HG03095 (cell line): Measurements from ENCODE around the gene GPATCH8.

Experiments used
- ATAC-seq: cut with Tn5 transposase; IDR thresholded peaks from one replicate; pipeline ENCODE4 v1.9.1; 2021; ENCODE audit warnings: moderate library complexity; ENCODE audit not compliant: unreplicated experiment

GPATCH8 gene

DNA sequence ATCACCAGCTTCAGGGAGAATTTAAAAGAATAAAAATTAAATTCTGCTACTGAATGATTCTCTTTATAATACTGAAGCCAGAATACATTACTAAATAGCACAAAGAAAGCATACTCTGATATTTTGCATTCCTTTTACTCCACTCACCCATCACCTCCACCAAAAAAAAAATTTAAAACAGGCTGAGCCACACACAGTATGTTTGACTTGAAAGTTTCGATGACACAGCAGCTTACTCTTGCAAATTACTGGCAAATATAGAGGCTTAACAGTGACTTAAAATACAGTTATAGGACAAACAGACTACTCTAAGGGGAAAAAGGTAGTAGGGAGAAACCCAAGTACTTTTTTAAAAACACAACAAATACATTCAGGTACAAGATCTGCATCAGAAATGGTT lies 39.2 kb downstream of the GPATCH8 start:
- no peak for ATAC-seq

DNA sequence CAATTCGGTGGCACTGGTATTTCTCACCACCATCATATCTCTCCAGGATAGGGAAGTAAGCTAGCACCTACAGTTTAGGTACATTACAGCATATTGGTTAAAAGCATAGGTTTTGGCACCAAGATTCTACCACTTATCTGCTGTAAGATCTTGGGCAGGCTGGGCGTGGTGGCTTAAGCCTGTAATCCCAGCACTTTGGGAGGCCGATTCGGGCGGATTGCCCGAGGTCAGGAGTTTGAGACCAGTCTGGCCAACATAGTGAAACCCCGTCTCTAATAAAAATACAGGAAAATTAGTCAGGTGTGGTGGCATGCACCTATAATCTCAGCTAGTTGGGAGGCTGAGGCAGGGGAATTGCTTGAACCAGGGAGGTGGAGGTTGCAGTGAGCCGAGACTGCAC lies 51.4 kb downstream of the GPATCH8 start:
- no peak for ATAC-seq

DNA sequence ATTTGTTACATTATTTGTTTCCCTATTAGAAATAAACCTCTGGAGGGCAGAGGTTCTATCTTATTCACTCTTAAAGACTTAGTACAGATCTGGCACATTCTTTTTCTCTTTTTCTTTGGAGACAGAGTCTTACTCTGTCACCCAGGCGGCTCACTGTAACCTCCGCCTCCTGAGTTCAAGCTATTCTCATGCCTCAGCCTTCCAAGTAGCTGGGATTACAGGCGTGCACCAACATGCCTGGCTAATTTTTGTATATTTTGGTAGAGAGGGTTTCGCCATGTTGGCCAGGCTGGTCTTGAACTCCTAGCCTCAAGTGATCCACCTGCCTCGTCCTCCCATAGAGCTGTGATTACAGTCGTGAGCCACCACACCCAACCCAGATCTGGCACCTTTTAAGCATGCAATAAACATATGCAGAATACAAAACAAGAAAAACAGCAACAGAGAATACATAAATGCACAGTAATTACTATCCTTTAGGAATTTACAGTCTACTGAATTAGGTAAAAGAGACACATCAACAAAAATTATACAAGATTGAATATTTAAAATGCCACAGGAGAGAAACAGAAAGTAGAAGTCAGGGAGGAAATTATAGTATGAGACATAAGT lies 52.1 kb downstream of the GPATCH8 start:
- no peak for ATAC-seq

DNA sequence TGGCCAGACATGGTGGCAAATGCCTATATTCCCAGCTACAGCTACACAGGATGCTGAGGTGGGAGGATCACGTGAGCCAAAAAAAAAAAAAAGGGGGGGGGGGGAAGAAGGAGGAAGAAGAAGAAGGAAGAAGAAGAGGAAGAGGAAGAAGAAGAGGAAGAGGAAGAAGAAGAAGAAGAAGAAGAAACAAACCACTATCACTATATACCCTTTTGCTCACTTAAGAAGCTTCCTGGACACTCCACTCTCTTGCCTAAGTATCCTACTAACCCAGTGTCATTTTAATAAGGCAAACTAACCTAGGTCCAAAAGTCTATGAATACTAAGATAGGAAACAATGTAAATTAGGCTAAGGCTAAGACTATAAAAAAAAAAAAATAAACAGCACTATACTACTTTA lies 54.8 kb downstream of the GPATCH8 start:
- ATAC-seq: no peak

DNA sequence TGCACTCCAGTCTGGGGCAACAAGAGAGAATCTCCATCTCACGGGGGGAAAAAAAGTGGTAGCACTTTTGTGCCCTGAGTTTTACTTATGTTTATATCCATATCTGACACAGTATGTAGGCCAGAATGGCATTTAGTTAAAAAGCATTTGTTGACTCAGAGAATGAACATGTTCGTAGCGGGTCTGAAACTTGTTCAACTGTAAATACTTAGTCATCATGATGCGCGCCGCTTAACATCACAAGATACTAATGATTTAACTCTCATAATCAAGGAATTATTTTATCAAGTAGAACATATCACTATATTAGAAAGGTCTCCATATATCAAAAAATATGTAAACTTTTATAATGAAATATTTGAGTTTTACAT lies 58.5 kb downstream of the GPATCH8 start:
- ATAC-seq: no peak

DNA sequence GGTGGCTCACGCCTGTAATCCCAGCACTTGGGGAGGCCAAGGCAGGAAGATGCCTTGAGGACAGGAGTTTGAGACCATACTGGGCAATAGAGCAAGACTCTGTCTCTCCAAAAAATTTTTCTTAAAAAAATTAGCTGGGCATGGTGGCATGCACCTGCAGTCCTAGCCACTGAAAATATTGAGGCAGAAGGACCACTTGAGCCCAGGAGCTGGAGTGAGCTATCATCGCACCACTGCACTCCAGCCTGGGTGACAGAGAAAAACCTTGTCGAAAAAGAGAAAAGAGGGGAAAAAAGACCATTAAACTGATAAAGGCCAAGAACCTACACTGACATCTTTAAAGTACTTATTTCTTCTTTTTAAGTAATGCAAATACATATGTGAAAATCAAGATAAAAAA lies 60.4 kb downstream of the GPATCH8 start:
- no peak for ATAC-seq

DNA sequence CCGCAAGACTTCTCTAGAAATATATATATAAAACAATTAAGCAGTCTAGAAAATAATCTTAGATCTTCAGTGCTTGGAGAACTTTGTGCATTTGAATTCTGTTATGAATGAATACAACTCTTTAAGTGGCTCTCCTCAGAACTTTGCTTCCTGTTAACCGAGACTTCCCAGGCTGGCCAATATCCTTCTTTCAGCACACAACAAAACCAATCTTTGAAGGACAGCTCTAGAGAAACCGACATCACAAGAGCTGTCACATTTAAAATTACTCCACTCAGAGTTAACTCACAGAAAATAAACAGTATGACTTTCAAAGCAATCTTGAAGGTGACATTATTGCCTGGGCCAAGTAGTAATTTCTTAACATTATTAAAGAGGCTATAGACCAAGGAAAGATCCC lies 64.0 kb downstream of the GPATCH8 start:
- ATAC-seq: no peak

DNA sequence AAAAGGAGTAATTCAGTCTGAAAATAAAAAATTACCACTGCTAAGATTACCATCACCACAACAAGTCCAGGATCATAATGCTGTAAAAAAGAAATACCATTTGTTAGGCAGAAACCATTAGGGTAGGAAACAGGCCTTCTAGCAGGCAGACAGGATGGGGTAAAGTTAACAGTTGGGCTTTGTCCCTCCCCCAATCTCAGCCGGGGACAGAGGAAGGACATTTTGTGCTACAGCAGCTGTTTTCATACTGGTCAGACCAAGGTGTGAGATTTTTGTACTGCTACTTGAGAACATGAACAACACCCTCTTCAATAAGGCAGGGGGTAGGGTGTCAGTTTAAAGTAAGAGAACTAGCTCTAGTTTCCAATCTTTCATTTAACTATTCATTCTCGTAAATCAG lies 64.6 kb downstream of the GPATCH8 start:
- ATAC-seq: no peak

DNA sequence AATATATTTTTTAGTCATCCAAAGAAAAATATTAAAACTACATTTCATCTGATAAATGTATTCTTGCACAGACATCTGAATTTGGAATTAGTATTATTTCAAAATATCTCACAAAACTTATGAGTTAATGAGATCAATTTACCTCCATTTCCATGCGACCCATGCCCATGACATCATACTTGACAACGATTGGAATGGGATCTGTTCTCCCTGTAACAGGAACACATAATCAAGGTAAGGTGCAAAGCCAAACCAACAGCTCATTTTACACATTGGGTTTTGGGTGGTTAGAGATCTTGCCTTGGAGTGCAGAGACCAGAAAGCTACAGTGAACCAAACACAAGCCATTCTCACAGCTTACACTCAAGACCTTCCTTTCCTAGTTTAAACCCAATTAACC lies 66.9 kb downstream of the GPATCH8 start:
- no peak for ATAC-seq

DNA sequence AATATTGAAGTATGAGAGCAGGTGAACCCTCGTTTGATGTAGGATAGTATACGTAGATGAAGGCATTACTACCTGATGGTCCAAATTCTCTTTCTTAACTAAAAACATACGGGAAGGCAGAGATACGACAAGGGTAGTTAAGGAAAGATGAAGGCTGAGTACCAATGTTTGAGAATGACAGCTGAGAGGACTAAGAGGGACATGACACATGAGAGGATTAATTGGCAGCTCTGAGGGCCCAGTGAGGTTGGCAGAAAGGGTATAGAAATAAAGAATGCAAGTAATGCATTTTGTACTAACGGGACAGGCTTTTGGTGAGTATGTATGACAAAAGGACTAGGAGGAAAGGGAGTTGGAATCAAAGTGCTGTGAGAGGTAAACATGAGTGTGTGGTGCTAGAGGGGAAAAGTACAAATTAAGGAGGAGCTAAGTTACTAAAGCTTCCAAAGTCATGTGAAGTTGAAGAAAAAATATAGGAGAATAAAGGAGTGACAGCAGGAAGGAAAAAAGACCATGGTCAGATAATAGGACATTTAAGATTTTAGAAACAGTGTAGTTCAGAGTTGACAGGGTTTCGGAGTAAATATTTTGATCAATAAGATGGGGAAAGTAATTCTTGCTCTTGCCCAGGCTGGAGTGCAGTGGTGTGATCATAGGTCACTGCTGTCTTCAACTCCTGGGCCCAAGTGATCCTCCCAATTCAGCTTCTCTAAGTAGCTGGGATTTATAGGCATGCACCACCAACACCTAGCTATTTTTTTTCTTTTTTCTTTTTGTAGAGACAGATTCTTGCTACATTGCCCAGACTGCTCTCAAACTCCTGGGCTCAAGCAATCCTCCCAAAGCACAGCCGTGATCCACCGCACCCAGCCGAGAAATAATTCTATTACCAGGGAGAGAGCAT lies 70.7 kb downstream of the GPATCH8 start:
- no peak for ATAC-seq

DNA sequence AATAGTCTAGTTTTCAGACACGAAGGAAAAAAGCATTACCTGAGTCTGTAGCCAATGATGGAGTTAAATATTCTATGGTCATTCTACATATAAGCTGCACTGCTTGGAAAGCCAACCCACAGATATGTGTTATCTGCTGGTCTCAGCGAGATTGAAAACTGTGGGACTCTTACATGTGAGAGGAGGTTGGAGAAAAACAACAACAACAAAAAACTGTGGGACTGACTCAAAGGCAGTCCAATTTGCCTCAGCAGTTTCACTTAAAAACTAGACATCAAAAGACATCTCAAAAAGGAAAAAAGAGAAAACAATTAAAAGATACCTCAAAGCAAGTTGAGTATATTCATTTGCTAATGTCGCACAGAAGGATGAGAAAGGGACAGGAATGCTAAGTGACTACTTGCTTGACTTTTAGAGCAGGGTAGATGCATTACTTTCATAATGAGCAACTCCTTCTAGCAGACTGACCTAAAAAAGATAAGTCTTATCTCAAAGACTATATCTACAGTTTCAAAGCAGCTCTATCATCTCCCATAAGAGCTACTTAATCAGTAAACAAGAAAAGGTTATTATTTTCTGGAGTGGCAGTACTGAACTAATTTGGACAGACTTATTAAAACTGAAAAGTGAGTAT lies 78.3 kb downstream of the GPATCH8 start:
- ATAC-seq: no peak

DNA sequence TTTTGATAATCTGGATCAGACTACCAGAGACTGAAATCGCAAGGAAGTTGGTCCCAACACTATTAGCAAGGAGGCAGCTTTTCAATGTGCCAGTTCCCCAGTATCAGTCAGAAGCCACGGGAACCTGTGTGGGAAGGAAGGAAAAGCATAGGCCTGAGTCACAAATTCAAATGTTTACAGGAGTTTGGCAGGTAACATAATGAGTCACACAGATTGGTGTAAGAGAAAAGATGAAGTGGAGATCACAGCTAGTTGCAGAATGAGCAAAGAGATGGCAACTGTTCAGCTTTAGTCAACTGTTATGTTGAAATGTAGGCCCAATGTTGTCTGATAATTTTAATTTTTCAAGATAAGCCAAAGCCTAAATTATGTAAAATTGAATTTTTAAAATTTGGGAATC lies 85.7 kb downstream of the GPATCH8 start:
- no peak for ATAC-seq

DNA sequence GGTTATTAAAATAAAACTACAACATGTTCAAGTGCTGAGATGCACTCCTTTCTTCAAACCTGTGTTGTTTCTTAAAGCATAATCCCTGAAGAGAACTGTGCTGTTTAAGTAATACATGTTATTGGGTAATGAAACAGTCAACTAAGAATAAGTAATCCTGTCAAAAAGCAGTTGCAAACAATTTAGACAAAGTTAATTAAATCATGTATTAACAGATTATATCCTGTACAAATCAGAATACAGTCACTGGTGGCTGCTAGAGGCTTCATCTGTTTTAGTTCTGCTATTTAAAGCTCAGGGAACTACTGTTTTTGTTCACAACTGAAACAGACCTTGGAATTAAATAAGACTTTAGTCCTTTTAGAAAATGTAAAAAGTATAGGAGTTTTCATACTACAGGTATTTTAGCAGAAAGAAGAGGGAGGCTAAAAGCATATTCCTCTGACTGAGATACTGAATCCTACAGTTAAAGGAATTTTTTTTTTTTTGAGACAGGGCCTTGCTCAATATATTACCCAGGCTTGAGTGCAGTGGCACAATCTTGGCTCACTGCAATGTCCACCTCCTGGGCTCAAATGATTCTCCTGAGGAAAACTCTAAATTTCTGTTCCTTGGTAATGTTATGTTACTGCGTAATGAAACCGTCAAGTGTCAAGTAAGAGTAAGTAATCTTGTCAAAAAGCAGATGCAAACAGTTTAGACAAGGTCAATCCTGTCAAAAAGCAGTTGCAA lies 86.5 kb downstream of the GPATCH8 start:
- no peak for ATAC-seq

DNA sequence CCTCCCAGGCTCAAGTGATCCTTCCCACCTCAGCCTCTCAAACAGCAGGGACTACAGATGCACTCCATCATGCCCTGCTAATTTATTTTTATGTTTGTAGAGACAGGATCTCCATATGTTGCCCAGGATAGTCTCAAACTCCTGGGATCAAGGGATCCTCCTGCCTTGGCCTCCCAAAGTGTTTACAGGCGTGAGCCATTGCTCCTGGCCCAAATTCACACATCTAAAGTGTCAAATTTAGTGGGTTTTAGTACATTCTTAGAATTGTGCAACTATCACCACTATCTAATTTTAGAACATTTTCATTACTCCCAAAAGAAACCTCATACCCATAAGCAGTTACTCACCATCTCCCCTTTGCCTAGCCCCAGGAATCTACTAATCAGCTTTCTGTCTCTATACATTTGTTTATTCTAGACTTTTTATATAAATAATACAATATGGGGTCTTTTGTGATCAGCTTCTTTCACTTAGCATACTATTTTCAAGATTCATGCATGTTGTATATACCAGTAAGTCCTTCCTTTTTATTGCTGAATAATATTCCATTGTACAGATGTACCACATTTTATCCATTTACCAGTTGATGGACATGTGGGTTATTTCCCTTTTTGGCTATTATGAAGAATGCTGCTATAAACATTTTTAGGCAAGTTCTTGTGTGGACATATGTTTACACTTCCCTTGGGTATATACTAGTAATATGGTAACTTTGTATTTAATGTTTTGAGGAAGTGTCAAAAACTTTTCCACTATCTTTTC lies 88.6 kb downstream of the GPATCH8 start:
- ATAC-seq: no peak

DNA sequence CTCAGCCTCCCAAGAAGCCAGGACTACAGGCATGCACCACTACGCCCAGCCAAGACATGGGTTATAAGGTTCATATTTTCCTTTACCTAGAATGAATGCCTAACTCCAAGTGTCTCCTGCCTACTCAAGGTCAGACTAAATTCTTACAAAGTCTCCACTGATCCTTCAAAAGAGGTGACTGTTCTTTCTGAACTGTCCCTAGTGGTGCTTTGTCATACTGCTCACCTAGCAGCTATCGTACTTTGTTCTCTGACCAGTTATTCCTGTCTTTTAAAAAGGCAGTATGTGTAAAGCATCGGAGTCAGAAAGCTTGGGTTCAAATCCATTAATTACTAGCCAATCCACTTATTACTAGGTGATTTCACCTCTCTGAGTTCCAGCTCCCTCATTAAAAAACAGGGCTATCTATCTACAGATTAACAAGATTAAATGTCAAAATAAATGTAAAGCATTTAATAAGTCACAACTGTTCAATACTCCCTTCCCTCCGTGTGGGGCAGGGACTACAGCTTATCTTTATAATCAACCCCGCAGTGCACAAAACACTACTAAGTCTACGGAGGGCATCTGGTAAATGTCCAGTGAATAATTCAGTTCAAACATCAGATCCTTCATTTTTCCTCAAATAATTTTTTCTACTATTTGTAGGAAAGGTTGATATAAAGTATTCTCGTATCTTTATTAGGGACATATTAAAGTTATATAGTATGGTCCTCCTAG lies 93.7 kb downstream of the GPATCH8 start:
- ATAC-seq: no peak

DNA sequence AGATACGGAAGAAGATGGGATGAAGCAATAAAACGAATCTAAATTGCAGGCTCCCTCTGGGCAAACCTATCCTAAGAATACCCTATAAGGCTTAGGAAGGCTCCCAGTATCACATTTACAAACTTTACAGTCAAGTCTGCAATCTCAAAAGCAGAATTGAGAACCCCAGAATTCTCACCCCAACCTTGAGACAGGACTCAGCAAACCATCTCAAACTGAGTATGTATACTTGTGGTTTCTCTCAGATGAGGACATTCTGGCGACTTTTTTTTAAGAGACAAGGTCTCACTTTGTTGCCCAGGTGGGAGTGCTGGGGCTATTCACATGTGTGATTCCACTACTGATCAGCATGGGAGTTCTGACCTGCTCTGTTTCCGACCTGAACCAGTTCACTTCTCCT lies 94.4 kb downstream of the GPATCH8 start:
- no peak for ATAC-seq

DNA sequence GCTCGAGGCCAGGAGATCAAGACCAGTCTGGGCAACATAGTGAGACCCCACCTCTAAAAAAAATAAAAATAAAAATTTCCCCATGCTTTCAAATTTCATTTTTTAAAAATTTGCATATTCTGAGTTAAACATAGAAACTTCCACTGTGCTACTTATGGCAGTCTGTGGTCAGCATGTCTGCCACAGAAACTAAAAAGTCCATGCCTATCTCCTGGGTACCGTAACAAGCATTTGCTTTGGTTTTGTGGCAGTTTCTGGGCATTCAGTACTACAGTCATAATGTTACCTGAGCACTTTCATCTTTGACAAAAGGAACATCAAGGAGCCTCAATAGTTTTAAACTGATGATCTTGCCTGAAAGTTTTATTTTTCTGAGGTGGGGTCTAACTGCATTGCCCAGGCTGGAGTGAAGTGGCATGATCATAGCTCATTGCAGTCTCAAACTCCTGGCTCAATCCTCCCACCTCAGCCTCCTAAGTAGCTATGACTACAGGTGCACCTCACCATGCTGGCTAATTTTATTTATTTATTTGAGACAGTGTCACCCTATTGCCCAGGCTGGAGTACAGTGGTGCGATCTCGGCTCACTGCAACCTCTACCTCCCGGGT lies 100.5 kb downstream of the GPATCH8 start:
- no peak for ATAC-seq

DNA sequence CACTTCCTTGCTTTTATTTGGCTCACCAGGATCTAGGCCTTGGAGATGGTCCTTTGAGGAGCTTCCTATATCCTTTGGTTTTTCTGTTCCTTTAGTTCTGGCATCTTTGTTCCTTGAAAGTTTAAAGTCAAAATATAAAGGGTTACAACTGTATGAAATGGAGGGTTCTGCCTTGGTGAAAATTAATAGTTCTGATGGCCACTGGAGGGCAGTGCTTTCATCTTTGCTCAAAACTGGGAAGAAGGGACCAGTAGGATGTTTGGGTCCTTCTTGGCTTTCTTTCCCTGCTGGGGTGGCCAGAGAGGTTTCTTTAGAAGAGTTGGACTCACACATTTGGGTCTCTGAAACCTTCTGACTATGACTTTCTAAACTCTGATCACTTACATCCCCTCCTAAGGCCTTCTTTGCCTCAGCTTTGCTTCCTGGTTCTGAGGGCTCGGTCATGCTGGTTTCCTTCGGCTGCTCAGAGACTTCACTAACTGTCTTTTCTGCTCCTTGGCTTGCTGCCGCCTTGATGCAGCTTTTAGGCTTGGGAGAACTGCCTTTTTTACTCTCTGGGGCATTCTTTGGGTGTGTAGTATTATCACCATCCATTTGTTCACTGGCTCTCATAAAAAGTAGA lies 102.9 kb downstream of the GPATCH8 start:
- ATAC-seq: no peak
